HG03565 (cell line): ENCODE data around the gene RPRD1B.

ENCODE experiments used
- ATAC-seq: cut with Tn5 transposase; IDR thresholded peaks from one replicate; pipeline ENCODE4 v1.9.1; 2021; ENCODE audit warnings: mild to moderate bottlenecking, moderate library complexity; ENCODE audit not compliant: unreplicated experiment

Gene RPRD1B

GRCh38 chr20:38034961-38035360, 1.4 kb downstream of the RPRD1B start:
- ATAC-seq = no peak

DNA sequence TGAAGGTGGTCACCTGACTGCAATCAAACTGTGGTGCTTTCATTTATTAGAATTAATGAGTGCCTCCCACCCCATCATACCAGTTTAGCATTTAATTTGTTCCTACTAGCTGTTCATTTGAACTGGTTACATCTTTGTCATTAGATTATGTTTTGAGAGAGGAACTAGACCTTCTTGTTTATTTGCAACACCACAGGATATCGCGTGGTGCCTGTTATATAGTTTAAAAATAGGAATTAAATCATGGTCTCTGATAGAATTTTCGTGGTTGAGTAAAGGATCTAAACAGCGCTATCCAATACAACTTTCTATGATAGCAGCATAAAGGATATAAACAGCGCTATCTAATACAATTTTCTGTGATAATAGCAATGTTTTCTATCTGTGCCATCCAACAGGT, 2.8 kb downstream of the RPRD1B start:
- no peak for ATAC-seq

- ATAC-seq = no peak
Measured at GRCh38 chr20:38040276-38040675, 6.7 kb downstream of the RPRD1B start.

DNA sequence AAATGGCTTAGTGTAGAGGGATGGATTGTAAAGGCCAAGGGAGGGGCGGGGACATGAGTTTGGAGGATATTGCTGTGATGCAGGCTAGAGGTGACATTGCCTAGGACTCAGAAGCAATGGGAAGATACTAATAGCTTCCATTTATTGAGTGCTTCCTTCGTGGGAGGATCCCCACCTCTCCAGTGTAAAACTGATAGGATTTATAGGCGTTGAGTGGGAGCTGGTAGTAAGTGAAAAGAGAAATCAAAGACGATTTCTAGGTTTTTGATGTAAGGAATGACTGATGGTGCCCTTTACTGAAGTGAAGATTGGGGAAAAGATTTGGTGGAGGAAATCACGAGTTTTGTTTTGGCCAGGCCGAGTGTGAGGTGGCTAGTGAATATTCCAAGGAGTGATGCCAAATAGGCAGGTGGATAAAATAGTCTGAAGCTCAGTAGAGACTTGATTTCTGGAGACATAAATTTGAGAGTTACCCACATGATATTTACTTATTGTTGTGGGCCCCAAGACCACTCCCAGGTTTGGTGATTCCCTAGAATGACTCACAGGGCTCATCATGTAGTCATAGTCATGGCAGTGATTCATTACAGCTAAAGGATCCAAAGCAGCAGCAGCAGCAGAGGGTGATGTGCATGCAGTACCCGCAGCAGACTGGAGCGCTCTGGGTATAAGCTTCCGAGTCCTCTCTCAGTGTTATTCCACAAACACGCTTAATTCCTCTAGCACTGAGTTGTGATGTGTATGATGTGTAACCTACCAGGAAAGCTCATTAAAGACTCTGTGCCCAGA, 10.2 kb downstream of the RPRD1B start:
- no peak for ATAC-seq

DNA sequence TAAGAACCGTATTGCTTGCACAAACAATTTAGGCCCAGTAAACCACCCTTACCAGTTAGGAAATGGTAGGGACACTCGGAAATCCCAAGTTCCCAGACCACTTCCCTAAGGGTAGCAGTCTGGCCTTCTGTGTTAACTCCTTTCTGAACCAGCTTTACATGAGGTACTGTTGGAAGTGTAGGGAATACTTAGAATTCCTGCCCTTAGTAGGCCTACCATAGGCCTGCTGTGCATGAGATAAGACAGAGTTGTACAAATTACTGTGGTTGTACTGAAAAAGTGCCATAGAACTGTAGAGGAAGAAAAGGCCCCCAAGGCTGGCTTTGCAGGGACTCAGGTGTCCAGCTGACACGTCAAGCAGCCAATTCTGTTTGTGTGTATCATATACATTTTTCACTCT, 11.1 kb downstream of the RPRD1B start:
- no peak for ATAC-seq

- no peak for ATAC-seq
Measured at GRCh38 chr20:38046572-38046971, 13.0 kb downstream of the RPRD1B start.

DNA sequence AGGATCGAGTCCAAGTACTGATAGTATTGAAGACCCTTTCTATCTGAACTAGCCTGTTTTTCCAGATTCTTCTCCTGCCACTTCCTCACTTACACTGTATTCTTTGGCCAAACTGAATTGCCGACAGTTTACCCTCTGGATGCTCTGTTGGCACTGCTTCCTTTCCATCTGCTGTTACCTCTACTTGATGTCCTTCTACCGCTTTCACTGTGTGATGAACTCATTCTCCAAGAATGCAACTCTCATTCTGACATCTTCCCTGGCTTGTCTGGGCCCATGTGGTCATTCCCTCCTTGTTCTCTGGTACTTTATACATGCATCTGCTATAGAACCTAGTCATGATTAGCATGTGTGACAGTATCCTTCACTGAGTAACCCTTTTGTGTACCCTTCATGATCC, 16.3 kb downstream of the RPRD1B start:
- no peak for ATAC-seq

DNA sequence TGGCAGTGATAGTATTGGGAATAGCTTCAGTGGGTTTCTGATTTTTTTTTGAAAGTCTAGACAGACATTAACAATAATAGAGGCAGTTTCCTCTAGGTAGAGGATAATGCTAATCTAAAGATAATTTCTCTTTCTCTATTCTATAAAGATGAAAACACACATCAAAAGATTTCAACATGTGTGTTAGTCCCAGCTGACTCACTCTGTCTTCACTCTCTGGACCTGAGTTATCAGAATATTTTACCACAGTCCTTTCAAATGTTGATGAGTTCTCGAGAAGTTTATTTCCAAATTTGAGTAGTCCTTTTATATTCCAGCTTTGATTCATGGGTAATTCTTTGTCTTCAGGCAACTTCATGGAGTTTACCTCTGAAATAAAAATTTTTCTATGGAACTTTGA, 17.1 kb downstream of the RPRD1B start:
- ATAC-seq = no peak

GRCh38 chr20:38052870-38053269, 19.3 kb downstream of the RPRD1B start:
- no peak for ATAC-seq

- no peak for ATAC-seq
Measured at GRCh38 chr20:38054647-38055046, 21.1 kb downstream of the RPRD1B start.

DNA sequence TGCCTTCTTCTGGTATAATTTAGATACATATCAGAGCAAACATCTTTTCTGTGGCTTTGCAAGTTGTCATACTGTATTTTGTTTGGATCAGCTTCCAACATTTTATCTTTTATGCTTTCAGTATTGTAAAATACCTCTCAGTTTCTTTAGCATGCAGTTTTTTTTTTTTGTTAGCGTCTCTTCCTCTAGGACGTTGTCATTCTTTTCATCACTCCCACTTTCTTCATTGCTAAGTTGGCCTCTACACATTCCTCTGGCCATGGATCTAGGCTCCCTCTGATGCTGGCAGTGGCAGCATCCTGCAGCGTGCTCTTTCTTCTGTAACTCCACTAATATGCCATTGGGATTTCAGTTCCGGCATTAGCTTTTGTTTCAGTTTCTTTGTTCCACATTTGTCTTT, 21.7 kb downstream of the RPRD1B start:
- no peak for ATAC-seq

- no peak for ATAC-seq
Measured at GRCh38 chr20:38055848-38056247, 22.3 kb downstream of the RPRD1B start.

- ATAC-seq = no peak
Measured at GRCh38 chr20:38057351-38057972, 23.9 kb downstream of the RPRD1B start.

- no peak for ATAC-seq
Measured at GRCh38 chr20:38059832-38060231, 26.3 kb downstream of the RPRD1B start.

DNA sequence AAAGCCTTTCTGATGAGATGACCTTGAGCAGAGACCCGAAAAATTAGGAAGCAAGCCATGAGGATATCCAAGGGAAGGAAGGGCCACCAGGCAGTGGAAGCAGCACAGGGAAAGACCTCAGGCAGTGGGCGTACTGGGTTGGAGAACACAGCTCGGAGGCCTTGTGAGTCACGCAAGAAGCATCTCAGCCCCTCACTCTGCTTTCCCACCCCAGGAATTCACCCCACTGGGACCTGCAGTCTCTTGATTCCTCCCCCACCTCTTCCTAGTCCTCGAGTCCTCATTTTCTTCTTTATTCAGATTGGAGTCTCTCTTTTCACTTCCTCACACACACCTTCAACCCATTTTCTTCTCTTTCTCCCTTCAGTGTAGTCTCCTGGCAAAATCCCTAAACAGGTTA, 27.0 kb downstream of the RPRD1B start:
- ATAC-seq = no peak

DNA sequence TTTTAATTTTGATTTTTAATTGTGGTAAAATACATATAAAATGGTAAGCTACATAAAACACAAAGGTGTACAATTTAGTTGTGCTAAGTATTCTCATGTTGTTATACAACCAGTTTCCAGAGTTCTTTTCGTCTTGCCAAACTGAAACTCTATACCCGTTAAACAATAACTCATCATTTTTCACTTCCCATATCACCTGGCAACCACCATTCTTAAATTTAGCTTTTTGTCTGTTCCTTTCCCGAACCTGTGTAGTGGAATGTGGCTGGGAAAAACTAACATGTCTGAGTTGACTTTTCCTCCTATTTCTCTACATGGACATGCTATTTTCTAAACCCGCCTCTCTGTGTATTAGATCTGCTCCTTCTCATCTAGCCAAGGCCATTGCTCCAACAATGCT, 27.6 kb downstream of the RPRD1B start:
- no peak for ATAC-seq

DNA sequence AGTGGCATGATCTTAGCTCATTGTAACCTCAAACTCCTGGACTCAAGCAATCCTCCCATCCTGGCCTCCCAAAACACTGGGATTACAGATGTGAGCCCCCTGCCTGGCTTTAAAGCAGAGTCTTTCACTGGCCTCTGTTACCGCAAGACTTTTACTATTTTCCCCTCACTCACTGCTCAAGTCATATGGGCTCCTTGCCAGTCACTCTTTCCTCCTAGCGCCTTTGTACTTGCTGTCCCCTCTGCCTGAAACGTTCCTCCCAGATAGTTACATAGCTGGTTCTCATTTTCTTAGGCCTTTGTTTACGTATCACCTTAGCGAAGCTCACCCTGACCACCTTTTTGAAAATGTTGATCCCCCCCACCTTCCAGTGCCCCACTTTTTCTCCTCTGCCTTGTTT, 29.3 kb downstream of the RPRD1B start:
- no peak for ATAC-seq

DNA sequence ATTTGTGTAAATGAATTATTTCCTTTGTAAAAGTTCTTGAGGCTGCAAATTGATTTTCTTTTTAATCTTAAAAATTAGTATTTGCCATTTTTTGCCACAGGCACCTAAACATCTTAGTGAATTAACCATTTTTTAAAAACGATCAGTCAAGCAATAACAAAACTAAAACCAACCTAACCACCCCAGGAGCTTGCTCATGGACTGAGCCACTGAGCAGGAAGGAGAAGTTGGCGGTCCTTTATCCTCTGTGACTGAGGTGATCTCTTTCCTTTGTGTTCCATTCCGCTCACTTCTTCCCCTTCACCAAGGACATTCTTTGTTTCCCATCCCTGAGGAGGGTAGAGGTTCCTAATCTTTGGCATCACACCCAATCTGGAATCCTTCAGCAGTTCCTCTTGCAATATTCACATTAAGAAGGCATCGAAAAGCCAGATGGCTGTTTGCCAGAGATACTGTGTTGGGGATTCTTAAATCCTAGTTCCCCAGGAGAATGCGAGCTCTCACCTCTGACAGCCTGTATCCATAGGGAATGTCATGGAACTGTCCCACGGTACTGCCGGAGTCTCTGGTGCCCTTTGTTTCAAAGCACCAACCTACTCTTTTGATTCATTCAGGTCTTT, 30.5 kb downstream of the RPRD1B start:
- ATAC-seq = no peak

GRCh38 chr20:38065764-38066375, 32.3 kb downstream of the RPRD1B start:
- ATAC-seq = no peak

DNA sequence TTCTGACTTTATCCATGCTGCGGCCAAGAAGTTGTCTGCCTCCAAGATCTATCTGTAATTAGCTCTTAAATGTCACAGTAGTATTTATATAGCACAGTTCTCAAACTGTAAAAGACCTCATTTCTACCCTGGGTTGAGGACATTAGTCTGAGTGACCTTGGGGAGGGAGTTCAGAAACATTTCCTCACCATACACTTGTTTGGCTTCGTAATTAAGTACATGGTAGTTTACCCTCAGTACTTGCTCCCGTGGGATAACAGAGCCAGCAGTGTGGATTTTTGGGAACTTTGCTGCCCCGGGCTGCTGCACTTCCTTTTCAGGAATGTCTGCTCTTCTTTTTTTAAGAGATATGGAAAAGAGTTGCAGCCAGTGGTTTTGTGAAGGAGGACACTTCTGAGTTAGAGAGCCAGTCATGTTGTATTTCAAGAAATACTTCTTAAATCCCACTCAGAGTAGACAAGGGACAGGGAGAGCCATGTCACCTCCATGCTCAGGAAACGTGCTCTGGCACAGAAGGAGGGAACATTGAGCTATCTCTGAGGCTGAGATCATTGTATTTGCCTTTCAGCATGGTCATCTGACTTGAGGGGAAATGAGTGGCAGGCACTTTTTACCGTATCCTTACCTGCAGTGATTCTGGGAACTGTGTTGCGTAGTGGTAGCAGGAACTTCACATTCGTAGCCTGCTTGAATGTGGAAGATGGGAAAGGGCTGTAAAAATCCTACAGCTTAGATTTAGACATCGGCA, 33.6 kb downstream of the RPRD1B start:
- no peak for ATAC-seq

GRCh38 chr20:38067717-38068365, 34.3 kb downstream of the RPRD1B start:
- no peak for ATAC-seq
